ENCODE results near the gene UQCRHL. TPM values are rescaled to one million over a fixed set of nuclear protein-coding genes. Genes with fewer than 3 reads are reported as not detected.

UQCRHL gene
- total RNA-seq, 1 donor from 2014 or later, result 2.4 TPM

DNA sequence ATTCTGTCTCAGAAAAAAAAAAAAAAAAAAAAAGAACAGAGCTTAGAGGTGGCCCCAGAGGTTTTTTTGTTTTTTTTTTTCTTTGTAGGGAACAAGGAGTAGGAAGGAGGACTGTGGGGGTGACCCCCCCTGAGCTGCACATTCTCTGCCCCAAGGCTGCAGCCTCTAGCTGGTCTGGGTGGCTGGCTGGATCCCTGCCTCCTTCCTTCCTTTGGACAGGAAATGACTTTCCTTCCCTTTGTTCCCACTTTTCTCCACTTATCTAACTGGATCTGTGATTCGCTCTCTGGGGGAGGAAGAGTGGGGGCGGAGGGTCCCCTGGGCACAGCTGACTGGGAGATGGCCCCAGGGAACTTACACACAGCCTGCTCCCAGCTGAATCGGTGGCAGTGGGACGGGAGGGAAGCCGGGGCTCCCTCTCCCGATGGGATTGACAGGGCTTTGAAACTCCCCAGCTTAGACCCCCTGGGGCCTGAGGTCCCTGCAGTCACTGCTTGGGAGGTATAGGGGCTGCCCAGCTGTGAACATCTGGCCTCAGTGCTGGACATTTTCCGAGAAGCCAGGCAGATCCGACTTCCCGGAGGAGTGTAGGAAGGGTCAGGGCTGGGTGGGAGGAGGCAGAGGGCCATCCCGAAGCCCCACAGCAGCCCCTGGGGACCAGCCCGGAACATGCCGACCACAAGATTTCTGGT is 46.8 kb downstream of the UQCRHL start:
- peaks cover 40% of the 10 kb centered on the region for H3K4me1 Mint-ChIP-seq (ENCODE audit: unreplicated experiment)
- no peaks in the 10 kb centered on the region for H3K9me3 Mint-ChIP-seq (ENCODE audit: unreplicated experiment)
- H3K36me3 Mint-ChIP-seq (ENCODE audit: low read depth, unreplicated experiment), result peaks cover 27% of the 10 kb centered on the region
- no peak for DNase-seq (ENCODE audit: low spot score)
- peak overlapping the region; percentile 96 for H3K4me3 Mint-ChIP-seq (ENCODE audit: unreplicated experiment)
- H3K27ac Mint-ChIP-seq (ENCODE audit: unreplicated experiment), result peak overlapping the region; percentile 91
- TF ChIP-seq, protein P1, sequence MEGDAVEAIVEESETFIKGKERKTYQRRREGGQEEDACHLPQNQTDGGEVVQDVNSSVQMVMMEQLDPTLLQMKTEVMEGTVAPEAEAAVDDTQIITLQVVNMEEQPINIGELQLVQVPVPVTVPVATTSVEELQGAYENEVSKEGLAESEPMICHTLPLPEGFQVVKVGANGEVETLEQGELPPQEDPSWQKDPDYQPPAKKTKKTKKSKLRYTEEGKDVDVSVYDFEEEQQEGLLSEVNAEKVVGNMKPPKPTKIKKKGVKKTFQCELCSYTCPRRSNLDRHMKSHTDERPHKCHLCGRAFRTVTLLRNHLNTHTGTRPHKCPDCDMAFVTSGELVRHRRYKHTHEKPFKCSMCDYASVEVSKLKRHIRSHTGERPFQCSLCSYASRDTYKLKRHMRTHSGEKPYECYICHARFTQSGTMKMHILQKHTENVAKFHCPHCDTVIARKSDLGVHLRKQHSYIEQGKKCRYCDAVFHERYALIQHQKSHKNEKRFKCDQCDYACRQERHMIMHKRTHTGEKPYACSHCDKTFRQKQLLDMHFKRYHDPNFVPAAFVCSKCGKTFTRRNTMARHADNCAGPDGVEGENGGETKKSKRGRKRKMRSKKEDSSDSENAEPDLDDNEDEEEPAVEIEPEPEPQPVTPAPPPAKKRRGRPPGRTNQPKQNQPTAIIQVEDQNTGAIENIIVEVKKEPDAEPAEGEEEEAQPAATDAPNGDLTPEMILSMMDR (IDR thresholded peaks at IDR 0.05; ENCODE audit: unreplicated experiment), result no peak
- peaks cover 19% of the 10 kb centered on the region for H3K27me3 Mint-ChIP-seq (ENCODE audit: unreplicated experiment)

DNA sequence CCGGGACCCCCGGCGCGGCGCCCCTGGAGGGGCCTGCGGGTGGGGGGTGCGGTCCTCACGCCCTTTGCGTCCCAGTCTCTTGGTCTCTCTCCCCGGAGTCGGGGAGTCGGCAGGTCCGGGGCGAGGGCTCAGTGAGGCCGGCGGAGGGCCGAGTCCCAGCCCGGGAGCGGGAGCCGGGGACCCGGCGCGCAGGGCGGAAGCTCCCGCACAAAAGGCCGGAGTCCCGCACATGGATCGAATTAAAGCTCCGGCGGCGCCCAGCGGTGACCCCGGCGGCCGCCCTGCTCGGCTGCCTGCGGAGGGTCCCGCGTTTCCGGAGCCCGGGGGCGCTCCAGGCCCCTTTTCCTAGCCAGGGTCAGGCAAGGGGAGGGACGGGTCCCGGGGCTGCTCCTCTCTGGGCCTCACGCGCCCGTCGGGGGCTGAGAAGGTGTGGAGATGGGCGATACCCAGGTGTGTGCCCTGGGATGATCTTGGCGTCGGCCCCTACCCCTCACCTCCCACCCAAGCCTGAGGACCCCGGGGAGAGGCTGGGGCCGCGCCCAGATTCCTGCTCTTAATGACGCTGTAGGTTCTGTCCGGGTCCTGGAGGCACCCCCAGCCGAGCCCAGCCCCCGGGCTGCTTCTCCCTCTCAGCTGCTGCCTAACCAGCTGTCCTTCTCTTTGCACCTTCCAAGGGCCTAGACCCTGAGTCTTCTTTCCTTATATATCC is 48.3 kb downstream of the UQCRHL start:
- Mint-ChIP-seq H3K36me3 (ENCODE audit: low read depth, unreplicated experiment) (peaks cover 18% of the 10 kb centered on the region), H3K27me3 (ENCODE audit: unreplicated experiment) (peaks cover 13% of the 10 kb centered on the region), H3K27ac (ENCODE audit: unreplicated experiment) (peak overlapping the region; percentile 81), H3K4me1 (ENCODE audit: unreplicated experiment) (peaks cover 35% of the 10 kb centered on the region), H3K9me3 (ENCODE audit: unreplicated experiment) (no peaks in the 10 kb centered on the region), H3K4me3 (ENCODE audit: unreplicated experiment) (peak overlapping the region; percentile 96)
- peak; percentile 39 for DNase-seq (ENCODE audit: low spot score)
- TF ChIP-seq, protein P1 (IDR thresholded peaks at IDR 0.05; ENCODE audit: unreplicated experiment), result no peak

DNA sequence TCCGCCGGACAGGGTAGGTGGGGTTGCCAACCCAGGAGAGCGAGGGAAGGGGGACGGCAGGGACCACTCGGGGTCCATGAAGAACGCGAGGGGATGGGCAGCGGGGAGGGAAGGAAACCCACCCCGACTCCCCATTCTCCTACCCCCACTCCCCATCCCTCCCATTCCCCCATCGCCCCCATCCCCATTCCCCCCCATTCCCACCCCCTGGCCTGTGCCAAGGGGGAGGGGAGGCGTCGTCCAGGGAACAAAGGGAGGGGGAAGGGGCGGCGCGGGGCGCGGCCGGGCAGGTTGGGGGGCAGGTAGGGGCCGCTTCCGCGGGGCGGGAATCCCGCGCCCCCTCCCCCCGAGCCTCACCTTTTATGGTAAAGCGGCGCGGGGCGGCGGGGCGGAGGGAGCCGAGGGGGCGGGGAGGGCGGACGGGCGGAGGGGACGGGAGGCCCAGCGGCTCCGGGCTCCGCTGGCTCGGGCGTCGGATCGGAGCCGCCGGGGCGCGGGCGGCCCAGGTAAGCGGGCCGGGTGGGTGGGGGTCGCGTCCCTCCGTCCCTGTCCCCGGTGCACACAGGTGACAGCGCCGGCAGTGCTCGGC is 49.0 kb downstream of the UQCRHL start, which contains the start of gene FBLIM1:
FBLIM1 (plus strand) TSS at position 453 of the 589 bp plus-strand sequence. CDS start 6,189 bp downstream, outside the sequence.
- TF ChIP-seq, protein P1 (IDR thresholded peaks at IDR 0.05; ENCODE audit: unreplicated experiment), result no peak
- peaks cover 14% of the 10 kb centered on the region for H3K36me3 Mint-ChIP-seq (ENCODE audit: low read depth, unreplicated experiment)
- peak within 1 kb of the TSS; percentile 96 for H3K4me3 Mint-ChIP-seq (ENCODE audit: unreplicated experiment)
- peak; percentile 59 for DNase-seq (ENCODE audit: low spot score)
- no peaks in the 10 kb centered on the region for H3K9me3 Mint-ChIP-seq (ENCODE audit: unreplicated experiment)
- peak within 1 kb of the TSS; percentile 81 for H3K27ac Mint-ChIP-seq (ENCODE audit: unreplicated experiment)
- H3K4me1 Mint-ChIP-seq (ENCODE audit: unreplicated experiment), result peaks cover 31% of the 10 kb centered on the region
- peaks cover 12% of the 10 kb centered on the region for H3K27me3 Mint-ChIP-seq (ENCODE audit: unreplicated experiment)

DNA sequence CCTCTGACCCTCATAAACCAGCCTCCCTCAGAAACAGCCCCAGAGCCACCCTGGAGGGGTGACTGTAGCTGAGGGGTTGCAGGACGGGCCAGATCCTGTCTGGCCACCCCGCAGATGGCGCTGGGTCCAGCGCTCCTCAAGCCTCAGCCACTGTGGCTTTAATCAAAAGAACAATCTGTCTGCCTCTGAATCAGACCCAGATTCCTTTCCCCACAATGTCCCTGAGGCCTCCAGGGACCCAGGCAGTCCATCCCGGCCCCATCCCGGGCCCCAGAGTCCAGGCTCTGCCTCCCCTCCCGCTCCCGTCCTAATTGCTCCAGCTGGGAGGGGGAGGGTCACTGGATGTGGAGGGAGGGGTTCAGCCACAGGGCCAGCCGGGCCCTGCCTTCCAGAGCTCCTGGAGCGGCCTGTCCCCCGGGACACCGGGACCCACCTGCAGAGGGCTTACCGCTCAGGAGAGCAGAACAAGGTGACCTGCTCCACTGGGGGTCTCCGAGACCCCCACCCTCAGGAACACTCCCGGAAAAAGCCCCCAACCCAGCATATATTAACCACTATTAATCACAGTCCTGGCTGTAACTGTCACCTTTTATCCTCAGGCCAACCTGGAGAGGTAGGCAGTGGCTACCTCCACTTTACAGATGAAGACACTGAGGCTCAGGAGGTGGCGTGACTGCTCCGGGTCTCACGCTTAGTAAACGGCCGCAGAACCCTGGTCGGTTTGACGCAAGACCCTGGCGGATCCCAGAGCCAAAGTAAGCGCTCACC is 49.7 kb downstream of the UQCRHL start:
- Mint-ChIP-seq H3K36me3 (ENCODE audit: low read depth, unreplicated experiment) (peaks cover 12% of the 10 kb centered on the region), H3K4me3 (ENCODE audit: unreplicated experiment) (peak overlapping the region; percentile 92), H3K9me3 (ENCODE audit: unreplicated experiment) (no peaks in the 10 kb centered on the region), H3K27ac (ENCODE audit: unreplicated experiment) (peak overlapping the region; percentile 80), H3K27me3 (ENCODE audit: unreplicated experiment) (peaks cover 11% of the 10 kb centered on the region), H3K4me1 (ENCODE audit: unreplicated experiment) (peaks cover 30% of the 10 kb centered on the region)
- no peak for DNase-seq (ENCODE audit: low spot score)
- TF ChIP-seq, protein P1 (IDR thresholded peaks at IDR 0.05; ENCODE audit: unreplicated experiment), result no peak

Other genes with a start within 250 kb of the UQCRHL start
- 0.18 TPM for gene AGMAT, start 222.6 kb downstream of the UQCRHL start, total RNA-seq (ENCODE audit: unreplicated experiment)
- gene DDI2, start 190.2 kb downstream of the UQCRHL start, total RNA-seq (ENCODE audit: unreplicated experiment), result 24.0 TPM
- 82.3 TPM for gene PLEKHM2, start 123.3 kb downstream of the UQCRHL start, total RNA-seq (ENCODE audit: unreplicated experiment)
- gene SLC25A34, start 71.4 kb downstream of the UQCRHL start, total RNA-seq (ENCODE audit: unreplicated experiment), result 3.5 TPM
- not detected for gene TMEM82, start 65.2 kb downstream of the UQCRHL start, total RNA-seq (ENCODE audit: unreplicated experiment)
- gene FBLIM1, start 48.9 kb downstream of the UQCRHL start, total RNA-seq (ENCODE audit: unreplicated experiment), result 198 TPM
- gene SPEN, start 40.1 kb upstream of the UQCRHL start, total RNA-seq (ENCODE audit: unreplicated experiment), result 33.5 TPM
- 33.6 TPM for gene ZBTB17, start 168.5 kb upstream of the UQCRHL start, total RNA-seq (ENCODE audit: unreplicated experiment)
- gene SRARP, start 196.6 kb upstream of the UQCRHL start, total RNA-seq (ENCODE audit: unreplicated experiment), result 0.10 TPM
- gene HSPB7, start 210.4 kb upstream of the UQCRHL start, total RNA-seq (ENCODE audit: unreplicated experiment), result not detected
- not detected for gene CLCNKA, start 214.4 kb upstream of the UQCRHL start, total RNA-seq (ENCODE audit: unreplicated experiment)
- 0.59 TPM for gene CLCNKB, start 236.1 kb upstream of the UQCRHL start, total RNA-seq (ENCODE audit: unreplicated experiment)

Measured in endothelial cell (in vitro differentiated cells).